Smooth muscle cell (in vitro differentiated cells): ENCODE data around the gene CLASP1. TPM values are rescaled to one million over a fixed set of nuclear protein-coding genes. Genes with fewer than 3 reads are reported as not detected.

ENCODE experiments used
- DNase-seq: peaks from one replicate; lab custom pipeline; 2025; ENCODE audit not compliant: unreplicated experiment; lab: John Stamatoyannopoulos, UW
- H2AFZ ChIP-seq: fragments of 200-600 bp; sonication (generic); 2 replicates; pipeline ENCODE4 v1.6.0; 2016; ENCODE audit warnings: antibody characterized with exemption, low read depth, mild to moderate bottlenecking
- H3F3A ChIP-seq: fragments of 200-600 bp; sonication (generic); 2 replicates; pipeline ENCODE4 v1.6.0; 2017; ENCODE audit warnings: antibody characterized with exemption, low read depth
- H3K27ac ChIP-seq: fragments of 200-600 bp; sonication (generic); 2 replicates; pipeline ENCODE4 v1.5.1; 2016; ENCODE audit warnings: low read depth, mild to moderate bottlenecking
- H3K27me3 ChIP-seq: fragments of 200-600 bp; sonication (generic); 2 replicates; pipeline ENCODE4 v1.6.1; 2016; ENCODE audit warnings: low read depth, mild to moderate bottlenecking
- H3K36me3 ChIP-seq: fragments of 200-600 bp; sonication (generic); 2 replicates; pipeline ENCODE4 v1.5.1; 2016; ENCODE audit warnings: low read depth
- H3K4me1 ChIP-seq: fragments of 200-600 bp; sonication (generic); 2 replicates; pipeline ENCODE4 v1.5.1; 2016; ENCODE audit warnings: low read depth
- H3K4me2 ChIP-seq: fragments of 200-600 bp; sonication (generic); 2 replicates; pipeline ENCODE4 v1.6.0; 2016; ENCODE audit warnings: mild to moderate bottlenecking
- H3K4me3 ChIP-seq: fragments of 200-600 bp; sonication (generic); 2 replicates; pipeline ENCODE4 v1.5.1; 2016; ENCODE audit warnings: mild to moderate bottlenecking
- H3K79me2 ChIP-seq: fragments of 200-600 bp; sonication (generic); 2 replicates; pipeline ENCODE4 v1.6.0; 2016; ENCODE audit warnings: low read depth, mild to moderate bottlenecking
- H3K9ac ChIP-seq: fragments of 200-600 bp; sonication (generic); 2 replicates; pipeline ENCODE4 v1.6.0; 2016; ENCODE audit warnings: low read depth
- H3K9me3 ChIP-seq: fragments of 200-600 bp; sonication (generic); replicated peaks from 2 replicates; pipeline ENCODE4 v1.5.1; 2016; ENCODE audit warnings: low read depth
- H4K20me1 ChIP-seq: fragments of 200-600 bp; sonication (generic); 2 replicates; pipeline ENCODE4 v1.6.0; 2016; ENCODE audit warnings: low read depth
- CTCF ChIP-seq: fragments of 200-600 bp; sonication (generic); IDR thresholded peaks from 2 replicates; pipeline ENCODE4 v1.5.1; 2017; ENCODE audit warnings: borderline replicate concordance, mild to moderate bottlenecking, antibody characterized with exemption; ENCODE audit not compliant: insufficient read depth, poor library complexity, severe bottlenecking
- WGBS: methylation state at CpG from one replicate; pipeline ENCODE4 v1.1.7; 2016; ENCODE audit warnings: low lambda C conversion rate; 5-methylcytosine and 5-hydroxymethylcytosine counted together
- polyA plus RNA-seq: library from polyadenylated mRNA; unstranded; fragments of >200 nt; fragmentation: Nextera tagmentation; extraction: Ambion mirVana; gene quantifications from 2 replicates; pipeline ENCODE4 v1.2.1, GENCODE V29; 2016
- total RNA-seq: library from RNA; depleted of rRNA; stranded (reverse); fragments of >200 nt; gene quantifications from 2 replicates; pipeline ENCODE4 v1.2.3, GENCODE V29; 2014

CLASP1 gene
- total and polyA plus RNA-seq, 2 experiments from 2014 or later = 15.0 to 33.8 TPM

DNA sequence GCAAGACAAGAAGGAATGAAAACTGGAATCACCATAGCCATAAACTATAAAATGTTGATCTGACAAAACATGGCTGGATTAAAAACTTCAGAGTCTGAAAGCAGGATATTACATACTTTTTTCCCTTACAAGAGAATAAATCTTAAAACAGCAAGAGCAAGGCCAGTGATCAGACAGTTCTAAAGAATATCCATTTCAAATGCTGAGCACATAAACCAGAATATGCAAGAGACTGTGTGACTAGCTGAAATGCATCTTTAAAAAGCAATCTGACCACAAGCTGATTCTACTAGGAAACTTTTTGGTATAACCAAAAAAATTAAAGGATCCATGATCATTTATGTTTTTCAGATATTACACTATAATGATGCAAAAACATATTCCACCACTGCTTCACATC, 239.3 kb downstream of the CLASP1 start:
- TF ChIP-seq CTCF = no peak
- no peak overlapping the region for H3K27ac ChIP-seq
- no peak overlapping the region for H3K4me2 ChIP-seq
- H3K79me2 ChIP-seq = no peaks in the 10 kb centered on the region
- H3K9me3 ChIP-seq = no peaks in the 10 kb centered on the region
- H3K27me3 ChIP-seq = no peaks in the 10 kb centered on the region
- peaks cover 3% of the 10 kb centered on the region for H4K20me1 ChIP-seq
- no peaks in the 10 kb centered on the region for H3K36me3 ChIP-seq
- H3F3A ChIP-seq = no peaks in the 10 kb centered on the region
- H2AFZ ChIP-seq = no peak overlapping the region
- H3K4me1 ChIP-seq = no peaks in the 10 kb centered on the region
- DNase-seq = no peak
- no peak overlapping the region for H3K9ac ChIP-seq
- no peak overlapping the region for H3K4me3 ChIP-seq

- WGBS = 98% methylated on average over 2 of the region's 2 CpGs
Measured at GRCh38 chr2:121409388-121409787, 239.9 kb downstream of the CLASP1 start.

GRCh38 chr2:121408641-121409040, 240.6 kb downstream of the CLASP1 start:
- Histone ChIP-seq H3K9ac (no peak overlapping the region), H3K27ac (no peak overlapping the region), H3K4me1 (no peaks in the 10 kb centered on the region), H2AFZ (no peak overlapping the region), H3K79me2 (no peaks in the 10 kb centered on the region), H3K4me2 (no peak overlapping the region), H3K9me3 (no peaks in the 10 kb centered on the region), H4K20me1 (peaks cover 3% of the 10 kb centered on the region), H3K4me3 (no peak overlapping the region), H3K27me3 (no peaks in the 10 kb centered on the region), H3F3A (no peaks in the 10 kb centered on the region), H3K36me3 (no peaks in the 10 kb centered on the region)
- TF ChIP-seq CTCF = no peak
- no peak for DNase-seq
- over 99% methylated on average over 3 of the region's 3 CpGs for WGBS

More at GRCh38 chr2:121409388-121409787, 239.9 kb downstream of the CLASP1 start:
- H3K9me3 ChIP-seq = no peaks in the 10 kb centered on the region
- H3K9ac ChIP-seq = no peak overlapping the region
- H3K4me3 ChIP-seq = no peak overlapping the region
- no peak for DNase-seq
- H3K27me3 ChIP-seq = no peaks in the 10 kb centered on the region
- H4K20me1 ChIP-seq = peaks cover 3% of the 10 kb centered on the region
- no peak overlapping the region for H3K27ac ChIP-seq
- H2AFZ ChIP-seq = no peak overlapping the region
- no peaks in the 10 kb centered on the region for H3K4me1 ChIP-seq
- H3K36me3 ChIP-seq = no peaks in the 10 kb centered on the region
- no peak overlapping the region for H3K4me2 ChIP-seq
- TF ChIP-seq CTCF = no peak
- no peaks in the 10 kb centered on the region for H3K79me2 ChIP-seq
- H3F3A ChIP-seq = no peaks in the 10 kb centered on the region

DNA sequence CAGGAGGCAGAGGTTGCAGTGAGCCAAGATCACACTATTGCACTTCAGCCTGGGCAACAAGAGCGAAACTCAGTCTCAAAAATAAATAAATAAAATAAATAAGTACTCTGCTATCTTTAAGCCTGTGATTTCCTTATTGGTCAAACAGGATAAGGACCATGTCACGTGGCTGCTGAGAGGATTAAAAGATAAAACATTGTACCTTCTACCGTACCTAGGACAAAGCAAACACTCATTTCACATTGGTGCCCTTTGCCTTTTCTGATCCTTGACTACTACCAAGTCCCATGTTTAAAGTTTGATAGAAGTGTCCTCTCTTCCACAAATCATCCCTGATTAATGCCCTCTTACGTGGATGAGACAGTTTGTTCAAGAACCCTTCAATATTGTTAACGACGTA, 244.0 kb downstream of the CLASP1 start:
- H3K4me2 ChIP-seq = no peak overlapping the region
- H3K9me3 ChIP-seq = no peaks in the 10 kb centered on the region
- no peak for TF ChIP-seq CTCF
- no peak overlapping the region for H3K27ac ChIP-seq
- H3K4me1 ChIP-seq = no peaks in the 10 kb centered on the region
- H3F3A ChIP-seq = no peaks in the 10 kb centered on the region
- 96% methylated on average over 6 of the region's 6 CpGs for WGBS
- no peak for DNase-seq
- H3K36me3 ChIP-seq = peaks cover 7% of the 10 kb centered on the region
- no peak overlapping the region for H3K9ac ChIP-seq
- no peaks in the 10 kb centered on the region for H3K79me2 ChIP-seq
- H3K27me3 ChIP-seq = no peaks in the 10 kb centered on the region
- no peak overlapping the region for H2AFZ ChIP-seq
- H3K4me3 ChIP-seq = no peak overlapping the region
- H4K20me1 ChIP-seq = no peaks in the 10 kb centered on the region
